Measurements from ENCODE around the gene RASAL1.

Gene RASAL1

DNA sequence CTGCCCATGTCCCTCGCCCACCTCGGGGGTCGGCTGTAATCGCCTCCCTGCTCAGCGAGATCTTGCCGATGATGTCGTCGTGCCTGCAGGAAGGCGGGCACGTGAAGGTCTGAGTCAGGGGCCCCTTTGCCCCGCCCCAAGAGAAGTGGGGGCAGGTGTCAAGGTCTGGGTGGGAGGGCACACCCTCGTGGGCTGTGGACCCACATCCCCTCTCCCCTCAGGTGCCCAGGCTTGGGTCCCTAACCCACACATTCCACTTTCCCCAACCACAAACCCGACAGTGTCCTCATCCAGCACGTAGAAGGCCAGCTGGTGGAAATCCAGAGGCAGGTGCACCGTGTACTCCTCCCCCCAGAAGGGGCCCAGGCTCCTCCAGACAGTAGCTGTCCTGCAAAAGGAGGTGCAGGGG is 7.8 kb downstream of the RASAL1 start:
- no peak for TF ChIP-seq GATA2 (IDR thresholded peaks at IDR 0.05; ENCODE audit: low read depth, low read length)
- TF ChIP-seq GATA3 (IDR thresholded peaks at IDR 0.05; ENCODE audit: low read depth, low read length): no peak

DNA sequence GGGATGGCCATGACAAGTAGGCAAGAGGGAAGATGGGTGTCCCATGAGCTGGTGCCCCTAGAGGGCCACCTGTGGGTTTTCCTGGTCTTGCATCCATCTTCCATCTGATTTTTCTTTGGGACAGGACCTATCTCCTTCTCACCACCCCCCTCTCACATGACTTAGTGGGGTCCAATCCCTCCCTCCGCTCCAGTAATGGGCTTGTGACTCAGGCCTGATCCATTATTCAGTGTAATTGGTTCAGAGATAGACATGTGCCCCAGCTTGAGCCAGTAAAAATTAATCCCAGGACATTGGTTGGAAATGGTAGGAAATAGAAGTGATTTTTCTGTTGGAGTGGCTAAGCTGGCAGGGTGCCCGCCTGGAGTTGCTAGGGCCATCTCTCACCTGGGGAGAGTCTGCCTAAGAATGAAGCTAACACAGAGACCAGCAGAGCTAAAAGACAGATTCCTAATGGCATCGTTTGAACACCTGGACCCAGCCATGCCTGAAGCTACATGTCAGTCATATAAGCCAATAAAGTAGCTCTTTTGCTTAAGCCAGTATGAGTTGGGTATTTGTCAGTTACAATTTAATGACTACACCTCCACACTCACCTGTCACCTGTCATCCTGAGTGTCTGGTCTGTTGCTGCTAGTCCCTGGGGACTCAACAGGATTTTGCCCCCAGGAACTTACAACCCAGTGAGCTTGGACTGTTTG is 14.7 kb downstream of the RASAL1 start:
- TF ChIP-seq GATA2 (IDR thresholded peaks at IDR 0.05; ENCODE audit: low read depth, low read length) (peak; percentile 57), GATA3 (IDR thresholded peaks at IDR 0.05; ENCODE audit: low read depth, low read length) (no peak)

DNA sequence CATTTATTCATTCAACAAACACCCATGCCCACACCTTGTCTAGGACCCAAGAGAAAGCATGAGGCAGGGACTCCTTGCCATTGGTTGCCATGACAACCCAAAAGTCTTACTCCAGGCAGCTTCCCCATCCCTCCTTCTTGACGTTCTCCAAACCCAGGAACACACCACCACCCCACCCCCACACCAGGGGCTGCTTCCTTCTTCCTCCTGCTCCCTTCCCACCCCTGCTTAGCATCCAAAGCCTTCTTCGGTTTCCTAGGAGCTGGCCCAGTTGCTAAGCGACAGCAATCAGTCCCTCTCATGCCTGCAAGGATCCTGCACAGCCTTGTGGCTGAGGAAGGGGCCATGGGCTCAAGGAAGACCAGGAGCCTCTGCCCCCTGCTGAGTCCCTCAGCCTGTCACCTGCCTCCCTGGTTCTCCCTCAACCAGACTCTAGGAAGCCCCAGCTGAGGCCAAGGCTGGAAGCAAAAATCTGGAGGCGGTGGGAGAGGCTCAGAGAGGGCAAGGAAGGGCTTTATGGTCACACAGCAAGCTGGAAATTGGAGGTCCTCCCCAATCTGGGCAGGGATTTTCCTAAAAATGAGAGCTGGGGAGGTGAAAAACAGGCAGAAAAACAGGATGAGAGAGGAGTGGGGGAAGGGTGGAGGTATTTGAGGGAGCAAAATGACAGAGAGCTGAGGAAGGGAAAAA is 15.4 kb downstream of the RASAL1 start:
- TF ChIP-seq GATA2 (IDR thresholded peaks at IDR 0.05; ENCODE audit: low read depth, low read length) (no peak), GATA3 (IDR thresholded peaks at IDR 0.05; ENCODE audit: low read depth, low read length) (no peak)

DNA sequence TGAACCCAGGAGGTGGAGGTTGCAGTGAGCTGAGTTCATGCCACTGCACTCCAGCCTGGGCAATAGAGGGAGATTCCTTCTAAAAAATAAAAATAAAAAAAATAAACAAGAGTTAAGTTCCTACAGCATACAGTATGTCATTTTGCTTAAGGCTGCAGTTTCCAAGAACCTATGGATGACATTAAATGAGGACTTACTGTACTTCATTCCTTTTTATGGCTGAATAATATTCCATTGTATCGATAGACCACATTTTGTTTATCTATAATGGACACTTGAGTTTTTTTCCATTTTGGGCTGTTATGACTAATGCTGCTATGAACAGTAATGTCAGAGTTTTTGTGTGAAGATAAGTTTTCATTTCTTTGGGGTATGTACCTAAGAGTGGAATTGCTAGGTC is 17.4 kb downstream of the RASAL1 start:
- no peak for TF ChIP-seq GATA3 (IDR thresholded peaks at IDR 0.05; ENCODE audit: low read depth, low read length)
- no peak for TF ChIP-seq GATA2 (IDR thresholded peaks at IDR 0.05; ENCODE audit: low read depth, low read length)

DNA sequence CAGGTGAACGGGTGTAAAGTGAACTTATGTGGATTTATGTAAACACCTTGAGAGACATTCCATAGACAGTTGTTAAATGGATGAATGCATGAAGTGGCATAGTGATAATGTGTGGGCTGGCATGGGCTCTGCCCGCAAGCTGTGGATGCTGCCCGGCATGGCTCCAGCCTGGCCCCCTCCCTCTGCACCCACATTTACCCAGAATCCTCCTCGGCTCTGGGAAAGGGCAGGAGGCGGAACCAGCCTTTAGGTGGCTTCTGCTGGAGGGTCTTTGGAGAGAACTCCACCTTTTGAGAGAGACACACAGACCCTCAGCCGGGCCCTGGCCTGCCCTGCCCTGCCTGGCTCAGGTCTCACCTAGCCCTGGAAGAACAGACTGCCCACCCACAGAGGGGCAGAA is 18.7 kb downstream of the RASAL1 start:
- TF ChIP-seq GATA2 (IDR thresholded peaks at IDR 0.05; ENCODE audit: low read depth, low read length) (no peak), GATA3 (IDR thresholded peaks at IDR 0.05; ENCODE audit: low read depth, low read length) (no peak)

DNA sequence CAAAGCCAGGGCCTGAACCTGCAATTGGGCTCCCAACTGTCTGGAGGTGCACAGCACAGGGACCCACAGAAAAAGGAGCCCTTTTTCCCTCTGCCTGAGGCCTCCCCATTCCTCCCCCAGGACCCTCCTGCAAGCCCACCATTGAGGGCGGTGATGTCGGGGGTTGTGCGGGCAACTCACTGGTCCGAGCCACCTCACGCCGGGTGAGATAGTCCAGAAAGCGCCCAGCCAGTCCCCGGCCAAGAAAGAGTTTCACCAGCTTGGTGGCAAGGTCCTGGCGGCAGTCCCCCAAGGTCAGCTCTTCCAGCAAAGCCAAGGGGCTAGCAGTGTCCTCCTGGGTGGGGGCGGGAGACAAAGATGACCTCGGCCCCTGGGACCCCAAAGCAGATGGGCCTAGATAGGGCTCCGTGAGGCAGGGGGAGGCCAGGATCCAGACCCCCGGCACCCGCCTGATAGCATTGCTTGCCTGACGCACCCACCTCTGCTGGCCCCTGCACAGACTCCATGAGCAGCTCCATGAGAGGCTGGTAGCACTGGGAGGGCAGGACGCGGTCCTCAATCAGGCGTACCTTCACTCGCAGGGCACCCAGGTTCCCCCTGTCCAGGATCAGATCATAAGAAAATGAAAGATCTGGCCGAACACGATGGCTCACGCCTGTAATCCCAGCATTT is 20.0 kb downstream of the RASAL1 start:
- TF ChIP-seq GATA2 (IDR thresholded peaks at IDR 0.05; ENCODE audit: low read depth, low read length) (no peak), GATA3 (IDR thresholded peaks at IDR 0.05; ENCODE audit: low read depth, low read length) (no peak)

DNA sequence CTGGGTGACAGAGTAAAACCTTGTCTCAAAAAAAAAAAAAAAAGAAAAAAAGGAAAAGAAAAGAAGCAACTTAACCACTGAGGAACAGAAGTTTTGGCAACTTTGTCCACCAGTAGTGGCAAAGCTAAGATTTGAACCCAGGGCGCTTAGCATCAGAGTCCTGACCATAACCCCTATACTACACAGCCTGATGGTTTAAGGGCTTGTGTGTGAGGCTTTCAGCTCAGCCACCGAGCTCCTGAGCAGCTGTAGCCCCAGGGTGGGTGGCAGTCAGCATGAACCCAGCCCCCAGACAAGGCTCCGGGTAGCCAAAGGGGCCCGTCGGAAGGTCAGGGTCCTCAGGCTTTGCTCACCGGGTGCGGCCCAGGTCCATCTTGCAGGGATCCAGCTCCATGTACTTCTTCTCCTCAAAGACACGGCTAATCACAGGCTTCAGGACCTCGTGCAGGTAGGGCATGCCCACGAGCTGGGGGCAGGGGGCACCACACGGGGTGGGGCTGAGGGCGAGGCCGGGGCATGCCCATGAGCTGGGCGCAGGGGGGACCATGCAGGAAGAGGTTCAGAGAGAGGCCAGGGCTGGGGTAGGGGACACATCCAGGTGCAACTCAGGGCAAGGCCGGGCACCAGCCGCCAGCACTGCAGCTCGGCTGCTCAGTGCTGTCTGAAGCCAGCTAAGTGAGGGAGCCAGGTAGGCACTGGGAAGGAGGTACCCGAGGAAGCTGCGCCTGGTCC is 20.9 kb downstream of the RASAL1 start:
- TF ChIP-seq GATA2 (IDR thresholded peaks at IDR 0.05; ENCODE audit: low read depth, low read length): no peak
- TF ChIP-seq GATA3 (IDR thresholded peaks at IDR 0.05; ENCODE audit: low read depth, low read length): no peak

DNA sequence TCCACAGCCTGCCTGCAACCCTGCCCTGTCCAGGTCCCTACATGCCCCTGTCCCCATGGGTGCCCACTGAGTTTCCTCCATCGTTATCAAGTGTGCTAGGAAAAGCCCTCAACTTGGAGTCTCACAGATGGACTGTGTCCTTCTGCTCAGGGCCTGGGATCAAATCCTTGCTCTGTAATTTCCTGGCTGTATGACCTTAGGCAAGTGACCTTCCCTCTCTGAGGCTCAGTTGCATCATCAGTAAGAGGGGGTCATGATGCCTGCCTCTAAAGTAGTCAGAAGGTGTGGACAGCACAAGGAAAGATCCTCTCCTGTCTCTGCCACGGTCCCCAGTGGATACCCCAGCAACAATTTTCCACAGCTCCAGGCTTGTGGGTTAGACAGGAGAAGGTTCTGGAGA is 22.2 kb downstream of the RASAL1 start:
- TF ChIP-seq GATA2 (IDR thresholded peaks at IDR 0.05; ENCODE audit: low read depth, low read length) (no peak), GATA3 (IDR thresholded peaks at IDR 0.05; ENCODE audit: low read depth, low read length) (no peak)

DNA sequence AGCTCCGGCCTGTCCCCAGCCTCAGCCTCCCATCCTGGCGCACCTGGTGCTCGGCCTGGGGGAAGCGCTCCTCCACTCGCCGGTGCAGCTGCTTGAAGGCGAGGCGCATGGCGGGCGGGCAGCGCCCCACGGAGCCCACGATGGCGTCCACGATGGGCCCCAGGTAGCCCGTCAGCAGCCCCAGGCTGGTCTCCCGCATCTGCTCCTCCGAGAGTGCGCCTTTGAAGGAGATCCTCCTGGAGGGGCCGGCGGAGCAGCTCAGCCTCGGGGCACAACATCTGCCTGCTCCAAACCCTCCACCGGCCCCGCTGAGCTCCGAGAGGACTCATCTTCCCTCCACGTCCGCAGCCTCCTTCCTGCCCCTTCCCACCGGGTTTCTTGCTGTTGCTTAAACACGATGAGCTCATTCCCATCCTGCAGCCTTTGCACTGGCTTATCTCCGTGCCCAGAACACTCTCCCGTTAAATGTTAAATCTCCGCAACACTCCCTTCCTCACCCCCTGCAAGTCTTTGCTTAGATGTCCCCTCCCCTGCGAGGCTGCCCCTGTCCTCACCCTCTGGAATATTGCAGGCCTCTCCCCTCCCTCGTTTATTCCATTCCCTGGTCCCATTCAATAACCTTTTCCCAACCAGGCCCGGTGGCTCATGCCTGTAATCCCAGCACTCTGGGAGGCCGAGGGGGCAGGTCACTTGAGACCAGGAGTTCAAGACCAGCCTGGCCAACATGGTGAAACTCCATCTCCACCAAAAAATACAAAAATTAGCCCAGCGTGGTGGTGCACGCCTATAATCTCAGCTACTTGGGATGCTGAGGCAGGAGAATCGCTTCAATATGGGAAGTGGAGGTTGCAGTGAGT is 23.3 kb downstream of the RASAL1 start:
- no peak for TF ChIP-seq GATA2 (IDR thresholded peaks at IDR 0.05; ENCODE audit: low read depth, low read length)
- no peak for TF ChIP-seq GATA3 (IDR thresholded peaks at IDR 0.05; ENCODE audit: low read depth, low read length)

DNA sequence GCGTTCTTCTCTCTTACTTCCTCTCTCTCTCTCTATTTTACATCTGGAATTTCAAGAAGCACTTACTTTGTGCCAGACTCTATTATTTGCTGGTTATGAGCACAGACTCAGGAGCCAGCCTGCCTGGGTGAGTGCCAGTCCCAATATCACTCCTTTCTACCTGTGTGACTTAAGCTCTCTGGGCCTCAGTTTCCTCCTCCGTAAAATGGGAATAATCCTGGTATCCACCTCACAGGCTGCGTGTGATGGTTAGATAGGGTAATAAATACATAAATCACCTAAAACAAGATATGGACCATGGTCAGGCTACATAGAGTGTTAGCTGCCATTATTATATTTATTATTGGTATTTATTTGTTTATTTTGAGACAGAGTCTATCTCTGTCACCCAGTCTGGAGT is 24.3 kb downstream of the RASAL1 start:
- TF ChIP-seq GATA2 (IDR thresholded peaks at IDR 0.05; ENCODE audit: low read depth, low read length) (no peak), GATA3 (IDR thresholded peaks at IDR 0.05; ENCODE audit: low read depth, low read length) (no peak)

DNA sequence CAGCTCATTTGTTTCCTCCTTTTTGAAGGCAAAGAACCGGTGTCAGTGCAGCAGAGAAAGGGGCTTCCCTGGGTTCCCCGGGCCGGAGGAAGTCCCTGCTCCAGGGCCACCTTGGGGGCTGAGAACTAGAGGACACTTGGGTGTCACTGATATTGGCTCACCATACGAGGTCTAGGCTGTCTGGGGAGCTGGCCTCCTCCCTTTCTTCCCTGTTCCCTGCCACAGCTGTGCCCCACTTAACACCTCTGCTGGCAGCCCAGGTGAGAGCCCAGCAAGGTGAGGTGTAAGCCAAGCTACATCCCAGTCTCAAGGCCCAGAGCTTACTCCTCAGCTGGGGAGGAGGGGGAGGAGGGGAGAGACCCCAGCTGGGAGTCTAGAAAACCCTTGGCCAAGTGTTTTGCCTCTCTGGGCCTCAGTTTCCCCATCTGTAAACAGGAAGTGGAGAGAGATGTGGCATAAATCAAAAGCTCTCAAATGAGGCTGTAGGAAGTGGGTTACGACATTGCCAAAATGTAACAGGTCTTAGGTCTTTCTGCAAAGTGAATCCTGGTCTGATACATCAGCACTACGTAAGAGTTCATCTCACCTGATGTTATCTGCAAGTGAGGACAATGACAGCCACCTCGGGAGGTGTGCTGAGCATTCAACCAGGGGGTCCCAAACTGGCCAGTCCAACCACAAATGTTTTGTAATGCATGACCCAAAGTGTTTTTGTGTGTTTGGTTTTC is 25.5 kb downstream of the RASAL1 start:
- TF ChIP-seq GATA3 (IDR thresholded peaks at IDR 0.05; ENCODE audit: low read depth, low read length) (no peak), GATA2 (IDR thresholded peaks at IDR 0.05; ENCODE audit: low read depth, low read length) (no peak)

DNA sequence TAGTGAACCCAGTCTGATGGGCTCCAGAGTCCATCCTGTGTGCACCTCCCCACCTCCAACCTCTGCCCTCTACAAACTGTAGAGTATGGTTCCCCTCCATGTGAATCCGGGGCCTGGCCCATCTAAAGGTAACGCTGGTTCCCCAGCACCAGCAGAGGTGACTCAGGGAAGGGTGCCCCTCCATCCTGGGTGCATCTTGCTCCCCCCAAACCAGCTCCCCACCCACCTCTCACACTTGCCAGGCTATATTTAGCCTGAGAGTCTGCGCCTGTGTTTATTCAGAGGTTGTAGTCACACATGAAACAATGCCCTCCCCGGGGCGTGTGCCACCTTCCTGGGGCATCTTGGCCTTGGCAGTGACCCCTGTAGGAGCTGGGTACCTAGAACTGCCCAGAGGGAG is 26.2 kb downstream of the RASAL1 start:
- TF ChIP-seq GATA3 (IDR thresholded peaks at IDR 0.05; ENCODE audit: low read depth, low read length): no peak
- TF ChIP-seq GATA2 (IDR thresholded peaks at IDR 0.05; ENCODE audit: low read depth, low read length): no peak

DNA sequence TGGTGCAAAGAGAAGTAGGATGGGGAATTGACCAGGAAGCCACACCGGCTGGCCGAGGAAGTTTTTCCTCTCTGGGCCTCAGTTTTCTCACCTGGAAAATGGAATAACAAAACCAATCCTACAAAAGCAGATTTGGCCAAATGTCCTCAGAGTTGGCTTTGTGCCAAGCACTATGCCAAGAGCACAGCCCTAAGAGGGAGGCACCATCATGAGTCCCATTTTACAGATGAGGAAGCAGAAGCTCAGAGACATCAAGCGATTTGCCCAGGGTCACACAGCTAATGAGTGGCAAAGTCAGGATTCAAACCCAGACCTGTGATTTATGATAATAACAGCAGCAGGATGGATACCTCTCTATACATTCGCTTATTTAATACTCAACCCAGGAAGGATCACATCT is 27.3 kb downstream of the RASAL1 start:
- TF ChIP-seq GATA3 (IDR thresholded peaks at IDR 0.05; ENCODE audit: low read depth, low read length) (no peak), GATA2 (IDR thresholded peaks at IDR 0.05; ENCODE audit: low read depth, low read length) (no peak)

Measured in SH-SY5Y (cell line).